HG03175 (cell line): ENCODE data around the gene TMEM154.

Experiments used
- ATAC-seq: cut with Tn5 transposase; IDR thresholded peaks from one replicate; pipeline ENCODE4 v1.9.1; 2021; ENCODE audit warnings: mild to moderate bottlenecking, moderate library complexity; ENCODE audit not compliant: unreplicated experiment

Gene TMEM154

GRCh38 chr4:152635851-152636250 is 43.9 kb downstream of the TMEM154 start:
- no peak for ATAC-seq

- no peak for ATAC-seq
Measured at GRCh38 chr4:152634110-152634760, 45.6 kb downstream of the TMEM154 start.

GRCh38 chr4:152633118-152633517 is 46.7 kb downstream of the TMEM154 start:
- ATAC-seq, result no peak

DNA sequence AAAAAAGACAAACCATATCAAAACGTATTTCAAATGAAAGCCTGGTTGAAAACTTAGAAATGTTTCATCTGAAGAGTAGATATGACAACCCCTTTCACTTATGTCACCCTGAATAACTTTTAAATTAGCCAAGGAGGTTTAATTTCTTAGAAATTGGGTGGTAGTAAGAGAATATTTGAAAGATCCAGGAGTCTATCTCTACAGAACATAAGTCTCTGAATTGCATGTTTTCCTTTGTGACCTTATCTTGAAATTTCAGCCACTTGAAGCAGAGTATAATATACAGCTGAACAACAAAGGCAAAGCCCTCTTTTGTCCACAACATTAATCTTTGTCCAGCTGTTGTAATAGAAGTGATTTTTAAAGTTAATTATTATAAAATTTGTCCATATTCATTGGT is 49.5 kb downstream of the TMEM154 start:
- no peak for ATAC-seq

DNA sequence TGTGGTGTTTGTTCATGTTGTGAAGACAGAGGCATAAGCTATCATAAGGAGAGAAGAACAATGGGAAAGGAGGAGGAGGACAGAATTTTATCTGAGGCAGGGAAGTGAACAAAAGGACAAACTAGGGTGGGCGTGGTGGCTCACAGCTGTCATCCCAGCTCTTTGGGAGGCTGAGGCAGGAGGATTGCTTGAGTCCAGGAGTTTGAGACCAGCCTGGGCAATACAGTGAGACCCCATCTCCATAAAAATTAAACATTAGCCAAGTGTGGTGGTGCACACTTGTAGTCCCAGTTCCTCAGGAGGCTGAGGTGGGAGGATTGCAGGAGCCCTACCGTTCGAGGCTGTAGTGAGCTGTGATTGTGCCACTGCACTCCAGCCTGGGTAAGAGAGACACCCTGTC is 49.9 kb downstream of the TMEM154 start:
- ATAC-seq, result no peak

GRCh38 chr4:152628128-152628527 is 51.7 kb downstream of the TMEM154 start:
- no peak for ATAC-seq

DNA sequence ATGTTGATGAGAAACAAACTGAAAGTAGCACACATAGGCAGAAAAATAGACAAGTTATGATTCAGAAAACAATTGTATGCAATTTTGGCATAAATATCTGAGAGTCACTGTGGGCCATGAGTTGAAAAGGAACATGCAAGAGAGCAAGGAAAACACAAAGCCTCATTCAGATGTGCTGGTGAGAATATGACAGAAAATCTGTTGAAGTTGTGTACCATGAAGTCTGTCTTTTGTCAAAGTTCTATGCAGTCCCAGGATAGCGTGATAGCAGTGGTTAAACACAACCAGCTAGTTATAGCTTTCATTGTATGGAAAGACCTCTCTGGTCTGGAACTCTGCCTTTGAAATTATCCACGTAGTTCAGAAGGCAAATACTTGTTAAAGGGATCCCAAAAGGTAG is 53.0 kb downstream of the TMEM154 start:
- ATAC-seq, result no peak

DNA sequence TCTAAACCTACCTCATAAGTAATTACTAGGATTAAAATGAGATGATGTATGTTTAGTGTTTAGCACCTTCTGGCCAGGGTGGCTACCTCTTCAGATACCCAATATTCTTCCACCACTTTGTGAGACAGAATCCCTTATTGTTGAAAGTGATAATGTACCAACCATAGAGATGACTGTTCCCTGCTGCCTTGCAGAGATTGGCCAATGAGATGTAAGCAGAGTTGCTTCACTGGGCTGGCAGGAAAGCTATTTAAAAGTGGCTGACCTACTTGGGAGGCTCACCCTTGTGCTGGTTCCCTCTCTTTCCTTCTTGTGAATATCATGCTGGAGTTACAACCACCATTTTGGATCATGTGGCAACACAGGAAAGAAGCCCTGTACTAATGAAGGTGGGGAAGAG is 58.9 kb downstream of the TMEM154 start:
- no peak for ATAC-seq

DNA sequence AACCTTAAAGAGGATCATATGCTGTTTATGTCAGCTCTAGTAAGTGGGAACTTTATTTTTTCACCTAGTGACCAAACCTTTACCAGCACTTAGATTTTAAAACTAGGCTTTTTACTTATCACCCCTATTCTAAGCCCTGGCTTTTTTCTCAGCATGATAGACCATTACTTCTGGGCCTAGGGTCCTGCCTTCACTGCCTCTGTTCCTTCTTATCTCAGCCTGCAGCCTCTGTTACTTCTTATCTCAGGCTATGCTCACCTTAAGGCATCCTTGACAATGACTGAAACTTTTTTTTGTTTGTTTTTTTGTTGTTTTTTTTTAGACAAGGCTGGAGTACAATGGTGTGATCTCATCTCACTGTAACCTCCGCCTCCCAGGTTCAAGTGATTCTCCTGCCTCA is 59.6 kb downstream of the TMEM154 start:
- ATAC-seq, result no peak

DNA sequence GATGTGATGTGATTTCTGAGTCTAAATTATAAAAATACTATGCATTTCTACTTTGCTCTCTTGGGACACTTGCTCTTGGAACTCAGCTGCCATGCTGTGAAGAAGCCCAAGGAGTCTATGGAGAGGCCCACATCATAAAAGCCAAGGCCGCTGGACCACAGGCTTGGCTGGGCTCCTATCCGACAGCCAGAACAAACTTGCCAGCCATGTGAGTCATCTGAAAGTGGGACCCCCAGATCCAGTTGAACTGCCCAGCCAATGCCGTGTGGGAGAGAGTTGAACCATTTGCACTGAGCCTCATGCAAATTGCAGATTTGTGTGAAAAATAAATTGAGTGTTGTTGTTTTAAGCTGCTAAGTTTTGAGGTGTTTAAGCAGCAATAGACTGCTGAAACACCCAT is 60.2 kb downstream of the TMEM154 start:
- ATAC-seq, result no peak

DNA sequence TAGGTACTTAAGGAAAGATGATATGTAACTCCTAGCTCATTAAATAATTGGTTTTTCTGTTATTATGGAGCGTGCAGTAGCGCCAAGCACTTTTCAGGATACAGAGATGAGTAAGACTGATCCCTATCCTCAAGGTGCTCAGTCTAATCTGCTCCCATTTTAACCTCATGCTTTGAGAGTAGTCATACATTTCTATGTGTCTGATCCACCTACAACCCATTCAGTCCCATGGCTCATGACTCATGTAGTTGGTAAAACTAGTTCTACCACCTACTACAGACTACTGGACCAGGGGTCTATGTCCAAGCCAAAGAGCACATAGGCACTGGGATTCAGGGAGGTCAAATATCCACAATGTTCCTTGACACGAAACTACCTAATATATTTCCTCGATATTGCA is 60.8 kb downstream of the TMEM154 start:
- no peak for ATAC-seq

GRCh38 chr4:152616804-152617203 is 63.0 kb downstream of the TMEM154 start:
- no peak for ATAC-seq

- no peak for ATAC-seq
Measured at GRCh38 chr4:152613841-152614721, 65.7 kb downstream of the TMEM154 start.

DNA sequence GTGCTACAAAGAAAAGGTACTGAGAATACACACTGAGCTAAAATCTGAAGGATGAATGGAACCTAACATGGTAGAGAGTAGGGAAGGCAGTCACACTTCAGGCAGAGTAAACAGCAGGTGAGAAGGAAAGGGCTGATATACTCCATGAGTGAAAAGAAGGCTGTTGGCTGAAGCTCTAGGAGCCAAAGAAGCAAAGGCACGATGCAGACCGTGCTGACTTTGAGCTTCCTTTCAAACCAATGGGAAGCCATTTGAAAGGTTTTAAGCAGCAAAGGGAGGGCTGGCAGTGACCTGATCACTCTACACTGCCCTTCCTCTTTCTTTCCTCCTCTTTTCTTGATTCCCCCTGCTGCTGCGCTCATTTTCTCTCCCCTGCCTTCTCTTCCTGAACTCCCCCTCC is 66.4 kb downstream of the TMEM154 start:
- ATAC-seq, result no peak

- no peak for ATAC-seq
Measured at GRCh38 chr4:152610131-152610530, 69.7 kb downstream of the TMEM154 start.

DNA sequence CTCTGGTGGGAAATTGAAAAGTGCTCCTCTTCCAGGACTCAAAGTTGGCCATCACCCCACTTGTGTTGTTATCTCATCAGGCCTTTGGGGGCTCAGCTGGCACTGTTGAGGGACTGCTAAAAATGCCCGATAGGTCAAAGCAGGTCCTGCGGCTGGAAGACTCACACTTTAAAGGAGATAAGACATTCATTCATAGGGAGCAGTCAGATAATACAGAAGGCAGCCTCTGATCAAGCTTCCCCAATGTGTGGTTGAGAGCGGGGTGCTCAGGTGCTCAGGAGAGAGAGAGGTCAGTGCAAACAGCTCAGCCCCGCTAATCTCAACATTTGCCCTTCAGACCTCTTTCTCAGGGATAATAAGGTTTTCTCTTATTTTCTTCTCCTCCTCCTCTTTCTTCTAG is 70.3 kb downstream of the TMEM154 start:
- no peak for ATAC-seq

DNA sequence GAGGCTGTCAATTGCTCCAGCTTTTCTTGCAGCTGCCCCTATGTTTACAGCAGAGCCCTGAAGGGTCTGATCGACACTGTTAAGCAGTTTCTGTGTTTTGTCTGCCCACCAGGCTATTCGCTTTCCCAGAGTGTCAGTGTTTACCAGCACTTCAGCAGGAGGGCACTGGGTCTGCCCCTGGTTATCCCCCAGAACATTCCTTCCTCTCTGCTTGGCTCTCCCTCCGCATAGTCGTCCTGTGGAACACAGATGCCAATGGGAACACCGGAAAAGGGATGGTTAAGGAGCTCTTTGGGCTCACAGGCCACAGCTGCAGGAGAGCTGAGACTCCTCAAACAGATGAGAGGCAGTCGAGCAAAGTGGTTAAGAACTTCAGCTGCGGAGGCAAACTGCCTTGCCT is 72.6 kb downstream of the TMEM154 start:
- no peak for ATAC-seq

GRCh38 chr4:152606753-152607152 is 73.0 kb downstream of the TMEM154 start:
- no peak for ATAC-seq

- ATAC-seq, result no peak
Measured at GRCh38 chr4:152605641-152606335, 74.0 kb downstream of the TMEM154 start.

GRCh38 chr4:152605031-152605430 is 74.8 kb downstream of the TMEM154 start:
- ATAC-seq, result no peak

DNA sequence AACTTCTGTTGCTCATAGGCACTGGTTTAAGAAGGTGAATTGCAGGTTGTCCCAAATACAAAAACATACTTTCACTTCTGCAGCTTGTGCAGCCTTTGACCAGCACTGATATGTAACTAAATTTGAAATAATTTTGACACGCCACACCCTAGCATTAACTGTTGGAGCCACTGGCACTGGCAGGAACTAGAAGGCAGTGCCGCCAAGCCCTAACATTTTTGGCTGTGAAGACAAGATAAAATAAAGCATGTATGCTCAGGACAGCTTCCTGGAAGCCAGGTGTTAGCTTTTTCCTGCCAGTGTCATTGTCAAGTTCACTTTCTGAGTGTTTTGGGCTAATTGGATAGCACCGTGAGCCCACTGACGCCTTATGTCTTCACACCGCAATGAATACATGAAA is 78.6 kb downstream of the TMEM154 start:
- ATAC-seq, result no peak

- no peak for ATAC-seq
Measured at GRCh38 chr4:152599636-152600035, 80.2 kb downstream of the TMEM154 start.
